PC-3 (cell line): ENCODE measurements around the gene ERBB2. TPM values are rescaled to one million over a fixed set of nuclear protein-coding genes. Genes with fewer than 3 reads are reported as not detected.

ENCODE experiments used
- ATAC-seq: fragments of 200-7000 bp; cut with Tn5 transposase; 2 replicates; pipeline ENCODE4 v1.9.1; 2020; ENCODE audit warnings: mild to moderate bottlenecking, moderate library complexity
- BruUV-seq: library from RNA; stranded (reverse); fragments of 400-500 nt; replicated peaks from 2 replicates; lab custom pipeline; 2021; lab: Mats Ljungman, UMichigan
- CTCF ChIA-PET: fragments of 300-600 bp; sonication (Branson Sonifier 250); formaldehyde crosslinking; loops from one replicate; lab custom pipeline; 2022; ENCODE audit warnings: antibody characterized with exemption; lab: Charles Lee
- POLR2A ChIA-PET: fragments of 300-600 bp; sonication (Branson Sonifier 250); formaldehyde crosslinking; loops from one replicate; lab custom pipeline; 2022; ENCODE audit warnings: antibody characterized with exemption; ENCODE audit not compliant: unreplicated experiment; lab: Charles Lee
- DNase-seq: peaks from one replicate; pipeline ENCODE4 v3.0.0-alpha.2; 2015
- H2AFZ ChIP-seq: fragments of 300-600 bp; sonication (generic); 2 replicates; pipeline ENCODE4 v1.6.0; 2016; ENCODE audit warnings: antibody characterized with exemption, low read length
- H3F3A ChIP-seq: fragments of 300-600 bp; sonication (generic); one replicate; pipeline ENCODE4 v1.6.0; 2017; ENCODE audit warnings: antibody characterized with exemption, low read length, control low read depth, mild to moderate bottlenecking; ENCODE audit not compliant: unreplicated experiment
- H3K27ac ChIP-seq: fragments of 300-600 bp; sonication (generic); 2 replicates; pipeline ENCODE4 v1.5.1; 2016; ENCODE audit warnings: mild to moderate bottlenecking, low read length
- H3K27me3 ChIP-seq: fragments of 300-600 bp; sonication (generic); 2 replicates; pipeline ENCODE4 v1.6.1; 2016; ENCODE audit warnings: low read length, mixed read lengths
- H3K36me3 ChIP-seq: fragments of 300-600 bp; sonication (generic); 2 replicates; pipeline ENCODE4 v1.6.1; 2016; ENCODE audit warnings: low read depth, mixed run types, low read length, mixed read lengths
- H3K4me1 ChIP-seq: fragments of 300-600 bp; sonication (generic); 2 replicates; pipeline ENCODE4 v1.5.1; 2016; ENCODE audit warnings: low read length; ENCODE audit not compliant: insufficient read depth
- H3K4me2 ChIP-seq: fragments of 300-600 bp; sonication (generic); 2 replicates; pipeline ENCODE4 v1.6.0; 2016; ENCODE audit warnings: low read length
- H3K4me3 ChIP-seq: fragments of 300-600 bp; sonication (generic); 2 replicates; pipeline ENCODE4 v1.5.1; 2016; ENCODE audit warnings: mild to moderate bottlenecking, low read length, mixed read lengths
- H3K79me2 ChIP-seq: fragments of 300-600 bp; sonication (generic); 2 replicates; pipeline ENCODE4 v1.6.1; 2017; ENCODE audit warnings: low read length, mixed read lengths
- H3K9ac ChIP-seq: fragments of 300-600 bp; sonication (generic); 2 replicates; pipeline ENCODE4 v1.6.0; 2016; ENCODE audit warnings: mild to moderate bottlenecking, low read length
- H3K9me2 ChIP-seq: fragments of 300-600 bp; sonication (generic); replicated peaks from 2 replicates; pipeline ENCODE4 v1.6.1; 2016; ENCODE audit warnings: mixed run types, low read length, mixed read lengths
- H3K9me3 ChIP-seq: fragments of 300-600 bp; sonication (generic); 2 replicates; pipeline ENCODE4 v1.6.1; 2016; ENCODE audit warnings: low read length, mixed read lengths
- H4K20me1 ChIP-seq: fragments of 300-600 bp; sonication (generic); 2 replicates; pipeline ENCODE4 v1.6.1; 2016; ENCODE audit warnings: low read length, mixed read lengths
- EZH2 ChIP-seq: fragments of 300-600 bp; sonication (generic); IDR thresholded peaks from one replicate; pipeline ENCODE4 v1.6.1; 2017; ENCODE audit warnings: antibody characterized with exemption, mild to moderate bottlenecking, low read length; ENCODE audit not compliant: unreplicated experiment
- EZH2phosphoT487 ChIP-seq: fragments of 300-600 bp; sonication (generic); IDR thresholded peaks from 2 replicates; pipeline ENCODE4 v1.6.1; 2018; ENCODE audit warnings: mild to moderate bottlenecking, antibody characterized with exemption, low read length, borderline replicate concordance
- intact Hi-C: fragments of 100-400 bp; cut with micrococcal nuclease; formaldehyde crosslinking; loops from 2 replicates; pipeline ENCODE4 v1.9.0; 2023
- microRNA-seq: library from miRNA; unstranded; fragments of <30 nt; microRNA quantifications from one replicate; pipeline ENCODE4 v1.1.0, GENCODE V29; 2020; ENCODE audit not compliant: unreplicated experiment
- total RNA-seq: library from RNA; depleted of rRNA; stranded (reverse); fragments of >200 nt; gene quantifications from 2 replicates; pipeline ENCODE4 v1.2.3, GENCODE V29; 2014; rRNA removed
- TF ChIP-seq, protein P1 (sequence below): fragments of 300-600 bp; sonication (generic); conservative IDR thresholded peaks from 2 replicates; pipeline ENCODE4 v1.5.1; 2017; ENCODE audit warnings: antibody characterized with exemption, low read depth, mild to moderate bottlenecking, low read length

The ERBB2 gene
- total RNA-seq, 1 experiment from 2014 or later = 36.2 TPM

GRCh38 chr17:39777534-39778365 lies 77.9 kb downstream of the ERBB2 start:
- intact Hi-C loops = no loop called here
- H3K27me3 ChIP-seq = peaks cover 17% of the 10 kb centered on the region
- DNase-seq (no peak), ATAC-seq (no peak)
- H3K36me3 ChIP-seq = no peaks in the 10 kb centered on the region
- ChIA-PET CTCF (no interaction called here), POLR2A (no interaction called here)
- no peak overlapping the region for H3K4me3 ChIP-seq
- H3F3A ChIP-seq = no peaks in the 10 kb centered on the region
- H3K9me3 ChIP-seq = no peaks in the 10 kb centered on the region
- H3K4me1 ChIP-seq = peaks cover 11% of the 10 kb centered on the region
- H2AFZ ChIP-seq = no peak overlapping the region
- H3K79me2 ChIP-seq = no peaks in the 10 kb centered on the region
- no peak overlapping the region for H3K27ac ChIP-seq
- TF ChIP-seq EZH2phosphoT487 (no peak), EZH2 (no peak)
- TF ChIP-seq, protein P1, sequence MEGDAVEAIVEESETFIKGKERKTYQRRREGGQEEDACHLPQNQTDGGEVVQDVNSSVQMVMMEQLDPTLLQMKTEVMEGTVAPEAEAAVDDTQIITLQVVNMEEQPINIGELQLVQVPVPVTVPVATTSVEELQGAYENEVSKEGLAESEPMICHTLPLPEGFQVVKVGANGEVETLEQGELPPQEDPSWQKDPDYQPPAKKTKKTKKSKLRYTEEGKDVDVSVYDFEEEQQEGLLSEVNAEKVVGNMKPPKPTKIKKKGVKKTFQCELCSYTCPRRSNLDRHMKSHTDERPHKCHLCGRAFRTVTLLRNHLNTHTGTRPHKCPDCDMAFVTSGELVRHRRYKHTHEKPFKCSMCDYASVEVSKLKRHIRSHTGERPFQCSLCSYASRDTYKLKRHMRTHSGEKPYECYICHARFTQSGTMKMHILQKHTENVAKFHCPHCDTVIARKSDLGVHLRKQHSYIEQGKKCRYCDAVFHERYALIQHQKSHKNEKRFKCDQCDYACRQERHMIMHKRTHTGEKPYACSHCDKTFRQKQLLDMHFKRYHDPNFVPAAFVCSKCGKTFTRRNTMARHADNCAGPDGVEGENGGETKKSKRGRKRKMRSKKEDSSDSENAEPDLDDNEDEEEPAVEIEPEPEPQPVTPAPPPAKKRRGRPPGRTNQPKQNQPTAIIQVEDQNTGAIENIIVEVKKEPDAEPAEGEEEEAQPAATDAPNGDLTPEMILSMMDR = no peak
- H3K9ac ChIP-seq = no peak overlapping the region
- no TSS peak for BruUV-seq
- H3K4me2 ChIP-seq = no peak overlapping the region
- H4K20me1 ChIP-seq = no peaks in the 10 kb centered on the region
- H3K9me2 ChIP-seq = no peaks in the 10 kb centered on the region

Small RNA genes lying within 50 kb of the gene (microRNA-seq; reads per million reads assigned to microRNA genes)
- 1.5 reads per million for gene MIR4728

Other genes starting within 250 kb of the ERBB2 start
- 19.1 and 27.0 TPM in 2 replicates for gene MED1, start 248.8 kb upstream of the ERBB2 start, total RNA-seq
- gene CDK12, start 238.6 kb upstream of the ERBB2 start, total RNA-seq = 30.4 and 39.2 TPM in 2 replicates
- gene NEUROD2, start 92.1 kb upstream of the ERBB2 start, total RNA-seq = not detected in 2 replicates
- 2.9 and 3.1 TPM in 2 replicates for gene PPP1R1B, start 73.1 kb upstream of the ERBB2 start, total RNA-seq
- gene STARD3, start 62.9 kb upstream of the ERBB2 start, total RNA-seq = 30.5 and 56.4 TPM in 2 replicates
- gene TCAP, start 34.7 kb upstream of the ERBB2 start, total RNA-seq = 0.12 and 0.51 TPM in 2 replicates
- 1.2 and 1.4 TPM in 2 replicates for gene PNMT, start 31.6 kb upstream of the ERBB2 start, total RNA-seq
- 5.9 and 10.3 TPM in 2 replicates for gene PGAP3, start 12.0 kb upstream of the ERBB2 start, total RNA-seq
- 52.0 and 57.8 TPM in 2 replicates for gene MIEN1, start 30.5 kb downstream of the ERBB2 start, total RNA-seq
- gene GRB7, start 37.9 kb downstream of the ERBB2 start, total RNA-seq = 21.2 and 31.3 TPM in 2 replicates
- gene IKZF3, start 164.2 kb downstream of the ERBB2 start, total RNA-seq = under 0.01 TPM in 1 of 2 replicates, not detected in the other
- not detected in 2 replicates for gene ZPBP2, start 168.1 kb downstream of the ERBB2 start, total RNA-seq
- gene GSDMB, start 218.6 kb downstream of the ERBB2 start, total RNA-seq = 3.8 and 4.8 TPM in 2 replicates
- gene ORMDL3, start 227.5 kb downstream of the ERBB2 start, total RNA-seq = 27.0 and 27.4 TPM in 2 replicates
- gene LRRC3C, start 227.7 kb downstream of the ERBB2 start, total RNA-seq = not detected in 2 replicates